ENCODE data around the gene DNAH14. TPM values are rescaled to one million over a fixed set of nuclear protein-coding genes. Genes with fewer than 3 reads are reported as not detected.

The DNAH14 gene
- total and polyA plus RNA-seq, 2 of the 13 experiments (the other 11 are each of a cell fraction or from before 2014, with no cell fraction given) = 4.5 to 27.5 TPM

- TF ChIP-seq NR2F1 (CRISPR knock-in tag; IDR thresholded peaks at IDR 0.05) (no peak), SIX1 (CRISPR knock-in tag; IDR thresholded peaks at IDR 0.05; ENCODE audit: borderline replicate concordance) (no peak), GRHL1 (CRISPR knock-in tag; conservative IDR thresholded peaks at IDR 0.05) (no peak), MED1 (CRISPR knock-in tag; IDR thresholded peaks at IDR 0.05) (peak; percentile 64; the same call in 1 of the 2 replicates), KDM2A (CRISPR knock-in tag; IDR thresholded peaks at IDR 0.05; ENCODE audit: borderline replicate concordance, low read depth) (no peak), FOXA3 (CRISPR knock-in tag; IDR thresholded peaks at IDR 0.05) (peak; percentile 94), SUZ12 (IDR thresholded peaks at IDR 0.05; ENCODE audit: low read depth, low read length) (no peak), HHEX (CRISPR knock-in tag; IDR thresholded peaks at IDR 0.05) (no peak), PHF21A (CRISPR knock-in tag; IDR thresholded peaks at IDR 0.05) (0 out of 2 replicates have a peak, but pooled peaks have one; percentile 56), ZNF687 (CRISPR knock-in tag; IDR thresholded peaks at IDR 0.05) (no peak), ZBTB2 (CRISPR knock-in tag; IDR thresholded peaks at IDR 0.05; ENCODE audit: low read depth) (no peak), SIN3B (IDR thresholded peaks at IDR 0.05; ENCODE audit: low read length) (no peak), ZNF350 (CRISPR knock-in tag; IDR thresholded peaks at IDR 0.05; ENCODE audit: borderline replicate concordance, low read depth) (no peak)
- TF ChIP-seq, protein P1, sequence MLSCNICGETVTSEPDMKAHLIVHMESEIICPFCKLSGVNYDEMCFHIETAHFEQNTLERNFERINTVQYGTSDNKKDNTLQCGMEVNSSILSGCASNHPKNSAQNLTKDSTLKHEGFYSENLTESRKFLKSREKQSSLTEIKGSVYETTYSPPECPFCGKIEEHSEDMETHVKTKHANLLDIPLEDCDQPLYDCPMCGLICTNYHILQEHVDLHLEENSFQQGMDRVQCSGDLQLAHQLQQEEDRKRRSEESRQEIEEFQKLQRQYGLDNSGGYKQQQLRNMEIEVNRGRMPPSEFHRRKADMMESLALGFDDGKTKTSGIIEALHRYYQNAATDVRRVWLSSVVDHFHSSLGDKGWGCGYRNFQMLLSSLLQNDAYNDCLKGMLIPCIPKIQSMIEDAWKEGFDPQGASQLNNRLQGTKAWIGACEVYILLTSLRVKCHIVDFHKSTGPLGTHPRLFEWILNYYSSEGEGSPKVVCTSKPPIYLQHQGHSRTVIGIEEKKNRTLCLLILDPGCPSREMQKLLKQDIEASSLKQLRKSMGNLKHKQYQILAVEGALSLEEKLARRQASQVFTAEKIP (CRISPR knock-in tag; IDR thresholded peaks at IDR 0.05; ENCODE audit: borderline replicate concordance) = no peak
- TF ChIP-seq, protein P2, sequence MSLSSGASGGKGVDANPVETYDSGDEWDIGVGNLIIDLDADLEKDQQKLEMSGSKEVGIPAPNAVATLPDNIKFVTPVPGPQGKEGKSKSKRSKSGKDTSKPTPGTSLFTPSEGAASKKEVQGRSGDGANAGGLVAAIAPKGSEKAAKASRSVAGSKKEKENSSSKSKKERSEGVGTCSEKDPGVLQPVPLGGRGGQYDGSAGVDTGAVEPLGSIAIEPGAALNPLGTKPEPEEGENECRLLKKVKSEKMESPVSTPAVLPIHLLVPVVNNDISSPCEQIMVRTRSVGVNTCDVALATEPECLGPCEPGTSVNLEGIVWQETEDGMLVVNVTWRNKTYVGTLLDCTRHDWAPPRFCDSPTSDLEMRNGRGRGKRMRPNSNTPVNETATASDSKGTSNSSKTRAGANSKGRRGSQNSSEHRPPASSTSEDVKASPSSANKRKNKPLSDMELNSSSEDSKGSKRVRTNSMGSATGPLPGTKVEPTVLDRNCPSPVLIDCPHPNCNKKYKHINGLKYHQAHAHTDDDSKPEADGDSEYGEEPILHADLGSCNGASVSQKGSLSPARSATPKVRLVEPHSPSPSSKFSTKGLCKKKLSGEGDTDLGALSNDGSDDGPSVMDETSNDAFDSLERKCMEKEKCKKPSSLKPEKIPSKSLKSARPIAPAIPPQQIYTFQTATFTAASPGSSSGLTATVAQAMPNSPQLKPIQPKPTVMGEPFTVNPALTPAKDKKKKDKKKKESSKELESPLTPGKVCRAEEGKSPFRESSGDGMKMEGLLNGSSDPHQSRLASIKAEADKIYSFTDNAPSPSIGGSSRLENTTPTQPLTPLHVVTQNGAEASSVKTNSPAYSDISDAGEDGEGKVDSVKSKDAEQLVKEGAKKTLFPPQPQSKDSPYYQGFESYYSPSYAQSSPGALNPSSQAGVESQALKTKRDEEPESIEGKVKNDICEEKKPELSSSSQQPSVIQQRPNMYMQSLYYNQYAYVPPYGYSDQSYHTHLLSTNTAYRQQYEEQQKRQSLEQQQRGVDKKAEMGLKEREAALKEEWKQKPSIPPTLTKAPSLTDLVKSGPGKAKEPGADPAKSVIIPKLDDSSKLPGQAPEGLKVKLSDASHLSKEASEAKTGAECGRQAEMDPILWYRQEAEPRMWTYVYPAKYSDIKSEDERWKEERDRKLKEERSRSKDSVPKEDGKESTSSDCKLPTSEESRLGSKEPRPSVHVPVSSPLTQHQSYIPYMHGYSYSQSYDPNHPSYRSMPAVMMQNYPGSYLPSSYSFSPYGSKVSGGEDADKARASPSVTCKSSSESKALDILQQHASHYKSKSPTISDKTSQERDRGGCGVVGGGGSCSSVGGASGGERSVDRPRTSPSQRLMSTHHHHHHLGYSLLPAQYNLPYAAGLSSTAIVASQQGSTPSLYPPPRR (CRISPR knock-in tag; IDR thresholded peaks at IDR 0.05; ENCODE audit: borderline replicate concordance) = no peak
These were observed 279.7 kb downstream of the DNAH14 start (continued) for GRCh38 chr1:225209153-225209552.
